HFFc6 (cell line): ENCODE results near the gene PPP1R27. TPM values are rescaled to one million over a fixed set of nuclear protein-coding genes. Genes with fewer than 3 reads are reported as not detected.

ENCODE experiments used
- DNase-seq: peaks from one replicate; pipeline ENCODE4 v3.0.0-alpha.2; 2018
- H3K27ac Mint-ChIP-seq: 2 replicates; pipeline ENCODE4 v1.8.0; 2020; ENCODE audit warnings: mild to moderate bottlenecking, mixed read lengths
- H3K27me3 Mint-ChIP-seq: 2 replicates; pipeline ENCODE4 v1.8.0; 2021; ENCODE audit warnings: mild to moderate bottlenecking, moderate library complexity, mixed read lengths; ENCODE audit not compliant: insufficient read depth
- H3K36me3 Mint-ChIP-seq: 2 replicates; pipeline ENCODE4 v1.8.0; 2021; ENCODE audit warnings: low read depth, mixed read lengths
- H3K4me1 Mint-ChIP-seq: 2 replicates; pipeline ENCODE4 v1.8.0; 2020; ENCODE audit warnings: low read depth, mixed read lengths
- H3K4me3 Mint-ChIP-seq: 2 replicates; pipeline ENCODE4 v1.8.0; 2020; ENCODE audit warnings: mild to moderate bottlenecking, moderate library complexity, mixed read lengths
- H3K9me3 Mint-ChIP-seq: 2 replicates; pipeline ENCODE4 v1.8.0; 2020; ENCODE audit warnings: mild to moderate bottlenecking, mixed read lengths
- CTCF ChIP-seq: fragments of 200-600 bp; sonication (generic); IDR thresholded peaks from 2 replicates; pipeline ENCODE4 v1.5.0; 2021; ENCODE audit warnings: antibody characterized with exemption, mild to moderate bottlenecking
- total RNA-seq, 6 experiments: library from RNA; stranded (reverse); fragmentation: NEBNext Ultra II Directional; extraction: Animal tissue kit (Norgen Biotek cat#: 25700); gene quantifications; 2 replicates in 1 of 6; 3 replicates in 5 of 6; pipeline ENCODE4 v1.2.3, GENCODE V29; 2021

The PPP1R27 gene
- total RNA-seq, 6 experiments from 2014 or later: not detected

- Mint-ChIP-seq H3K4me1 (peaks cover 10% of the 10 kb centered on the region), H3K36me3 (no peaks in the 10 kb centered on the region), H3K27ac (no peak overlapping the region), H3K9me3 (peaks cover 6% of the 10 kb centered on the region; the same call in 1 of the 2 replicates), H3K4me3 (no peak overlapping the region), H3K27me3 (peaks cover 16% of the 10 kb centered on the region)
- DNase-seq: no peak
- no peak for TF ChIP-seq CTCF
Observed at GRCh38 chr17:81811705-81812570, 22.9 kb downstream of the PPP1R27 start.

GRCh38 chr17:81810892-81811704, 23.8 kb downstream of the PPP1R27 start:
- no peaks in the 10 kb centered on the region for H3K36me3 Mint-ChIP-seq
- H3K4me3 Mint-ChIP-seq: no peak overlapping the region
- no peak overlapping the region for H3K27ac Mint-ChIP-seq
- H3K9me3 Mint-ChIP-seq: peaks cover 6% of the 10 kb centered on the region; the same call in 1 of the 2 replicates
- no peak for DNase-seq
- H3K4me1 Mint-ChIP-seq: peaks cover 2% of the 10 kb centered on the region; the same call in 1 of the 2 replicates
- no peak for TF ChIP-seq CTCF
- peaks cover 16% of the 10 kb centered on the region for H3K27me3 Mint-ChIP-seq

GRCh38 chr17:81810476-81810875, 24.4 kb downstream of the PPP1R27 start:
- Mint-ChIP-seq H3K4me1 (no peaks in the 10 kb centered on the region), H3K27ac (no peak overlapping the region), H3K36me3 (no peaks in the 10 kb centered on the region), H3K27me3 (peaks cover 16% of the 10 kb centered on the region), H3K9me3 (peaks cover 6% of the 10 kb centered on the region; the same call in 1 of the 2 replicates), H3K4me3 (no peak overlapping the region)
- no peak for DNase-seq
- no peak for TF ChIP-seq CTCF

GRCh38 chr17:81809556-81809998, 25.3 kb downstream of the PPP1R27 start:
- Mint-ChIP-seq H3K4me1 (no peaks in the 10 kb centered on the region), H3K27me3 (peaks cover 19% of the 10 kb centered on the region), H3K27ac (no peak overlapping the region), H3K9me3 (peaks cover 6% of the 10 kb centered on the region; the same call in 1 of the 2 replicates), H3K36me3 (no peaks in the 10 kb centered on the region), H3K4me3 (no peak overlapping the region)
- TF ChIP-seq CTCF: no peak
- no peak for DNase-seq

GRCh38 chr17:81808778-81809555, 25.9 kb downstream of the PPP1R27 start:
- no peaks in the 10 kb centered on the region for H3K4me1 Mint-ChIP-seq
- no peak for TF ChIP-seq CTCF
- H3K27ac Mint-ChIP-seq: no peak overlapping the region
- peaks cover 19% of the 10 kb centered on the region for H3K27me3 Mint-ChIP-seq
- no peak for DNase-seq
- H3K4me3 Mint-ChIP-seq: no peak overlapping the region
- H3K36me3 Mint-ChIP-seq: no peaks in the 10 kb centered on the region
- H3K9me3 Mint-ChIP-seq: peaks cover 6% of the 10 kb centered on the region; the same call in 1 of the 2 replicates
